Measurements from ENCODE around the gene KLHDC2. TPM values are rescaled to one million over a fixed set of nuclear protein-coding genes. Genes with fewer than 3 reads are reported as not detected.
"Not testable (repeated sequence)": the region's sequence is repeated elsewhere in the genome, so short reads cannot be mapped to it uniquely, and the experiment has no call there.

KLHDC2 gene
- total and polyA plus RNA-seq, 2 donors (not counting 1 experiment from before 2014, with no cell fraction given), result 59.1 to 135 TPM

DNA sequence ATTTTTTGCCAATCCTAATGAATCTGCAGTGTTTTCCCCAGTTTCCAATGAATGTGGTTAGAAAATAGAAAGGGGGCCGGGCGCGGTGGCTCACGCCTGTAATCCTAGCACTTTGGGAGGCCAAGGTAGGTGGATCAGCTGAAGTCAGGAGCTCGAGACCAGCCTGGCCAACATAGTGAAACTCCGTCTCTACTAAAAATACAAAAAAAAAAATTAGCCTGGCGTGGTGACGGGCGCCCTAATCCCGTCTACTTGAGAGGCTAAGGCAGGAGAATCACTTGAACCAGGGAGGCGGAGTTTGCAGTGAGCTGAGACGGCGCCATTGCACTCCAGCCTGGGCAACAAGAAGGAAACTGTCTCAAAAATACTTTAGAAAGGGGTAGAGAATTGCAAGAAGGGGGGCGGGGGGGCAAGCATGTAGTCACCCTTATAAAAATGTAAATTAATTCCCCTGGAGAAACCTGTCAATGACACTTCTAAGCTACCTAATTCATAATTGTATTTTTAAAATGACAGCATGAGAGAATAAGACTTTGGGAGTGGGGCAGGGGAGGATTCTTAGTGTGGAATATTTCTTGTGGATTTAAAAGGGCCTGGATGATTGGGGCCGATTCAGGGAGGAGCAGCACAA, 1.7 kb downstream of the KLHDC2 start:
- H3K4me1 ChIP-seq (ENCODE audit: control insufficient read depth, extremely low read depth, insufficient read depth, low read length), result peaks cover 9% of the 10 kb centered on the region
- peak overlapping the region; percentile 86 for H3K4me2 ChIP-seq (ENCODE audit: extremely low read depth, insufficient read depth, low read length)
- peak overlapping the region; percentile 94 for H3K27ac ChIP-seq (ENCODE audit: insufficient read depth, low read length)
- H2AFZ ChIP-seq (ENCODE audit: low read length), result no peak overlapping the region
- H4K20me1 ChIP-seq (ENCODE audit: control insufficient read depth, extremely low read depth, insufficient read depth, low read length), result no peaks in the 10 kb centered on the region
- H3K9ac ChIP-seq (ENCODE audit: insufficient read depth, low read length), result peak overlapping the region; percentile 45
- peak overlapping the region; percentile 72 to 97 (median 83) for H3K4me3 ChIP-seq (replicated peaks in 1 of 4; ENCODE audit: control extremely low read depth in 1 of 4, insufficient read depth in 1 of 4, low read depth in 3 of 4, low read length in 4 of 4)
- no peaks in the 10 kb centered on the region for H3K27me3 ChIP-seq (ENCODE audit: control insufficient read depth, insufficient read depth, low read length)
- no peaks in the 10 kb centered on the region for H3K9me3 ChIP-seq (ENCODE audit: control insufficient read depth, insufficient read depth, low read depth, low read length)
- peaks cover 26% of the 10 kb centered on the region for H3K79me2 ChIP-seq (ENCODE audit: control insufficient read depth, insufficient read depth, low read length)
- DNase-seq (ENCODE audit: low read depth in 2 of 2), result no peak
- no peak for TF ChIP-seq EZH2 (IDR thresholded peaks at IDR 0.05; ENCODE audit: low read length, missing control alignments)
- TF ChIP-seq, protein P1, sequence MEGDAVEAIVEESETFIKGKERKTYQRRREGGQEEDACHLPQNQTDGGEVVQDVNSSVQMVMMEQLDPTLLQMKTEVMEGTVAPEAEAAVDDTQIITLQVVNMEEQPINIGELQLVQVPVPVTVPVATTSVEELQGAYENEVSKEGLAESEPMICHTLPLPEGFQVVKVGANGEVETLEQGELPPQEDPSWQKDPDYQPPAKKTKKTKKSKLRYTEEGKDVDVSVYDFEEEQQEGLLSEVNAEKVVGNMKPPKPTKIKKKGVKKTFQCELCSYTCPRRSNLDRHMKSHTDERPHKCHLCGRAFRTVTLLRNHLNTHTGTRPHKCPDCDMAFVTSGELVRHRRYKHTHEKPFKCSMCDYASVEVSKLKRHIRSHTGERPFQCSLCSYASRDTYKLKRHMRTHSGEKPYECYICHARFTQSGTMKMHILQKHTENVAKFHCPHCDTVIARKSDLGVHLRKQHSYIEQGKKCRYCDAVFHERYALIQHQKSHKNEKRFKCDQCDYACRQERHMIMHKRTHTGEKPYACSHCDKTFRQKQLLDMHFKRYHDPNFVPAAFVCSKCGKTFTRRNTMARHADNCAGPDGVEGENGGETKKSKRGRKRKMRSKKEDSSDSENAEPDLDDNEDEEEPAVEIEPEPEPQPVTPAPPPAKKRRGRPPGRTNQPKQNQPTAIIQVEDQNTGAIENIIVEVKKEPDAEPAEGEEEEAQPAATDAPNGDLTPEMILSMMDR (conservative IDR thresholded peaks at IDR 0.05 in 1 of 2, IDR thresholded peaks at IDR 0.05 in 1 of 2; ENCODE audit: low read depth in 1 of 2, low read length in 2 of 2), result no peak
- H3K36me3 ChIP-seq (ENCODE audit: control insufficient read depth, insufficient read depth, low read length), result no peaks in the 10 kb centered on the region

DNA sequence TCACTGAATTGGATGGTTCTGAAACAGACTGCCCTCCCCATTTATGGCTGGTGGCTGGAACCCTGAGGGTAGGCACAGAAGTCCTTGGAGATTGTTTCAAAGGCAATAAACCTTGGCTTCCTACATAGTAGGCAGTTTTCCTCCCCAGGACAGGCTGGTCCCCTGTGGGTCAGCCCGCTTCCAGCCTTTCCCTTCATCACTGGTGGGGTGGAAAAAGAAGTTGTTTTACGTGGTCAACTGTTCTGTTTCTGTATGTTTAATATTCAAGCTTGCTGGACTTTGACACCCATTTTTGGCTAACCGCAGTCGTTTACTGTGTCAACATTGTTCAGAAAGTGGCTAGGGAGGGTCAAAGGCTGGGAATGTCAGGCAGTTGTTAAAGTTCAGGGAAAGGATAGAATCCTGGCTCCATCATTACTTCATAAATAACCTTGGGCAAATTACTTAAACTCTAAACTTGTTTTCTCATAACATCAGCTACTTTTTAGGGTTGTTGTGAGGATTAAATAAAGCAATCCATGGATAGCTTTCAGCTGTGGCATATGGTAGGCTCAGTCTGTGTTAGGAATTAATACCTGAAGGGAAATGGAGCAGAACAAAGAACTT, 2.4 kb downstream of the KLHDC2 start:
- Histone ChIP-seq H3K4me3 (replicated peaks in 1 of 4; ENCODE audit: control extremely low read depth in 1 of 4, insufficient read depth in 1 of 4, low read depth in 3 of 4, low read length in 4 of 4) (peak overlapping the region in 2 of 4 experiments; percentile 5 to 97), H3K4me1 (ENCODE audit: control insufficient read depth, extremely low read depth, insufficient read depth, low read length) (peaks cover 9% of the 10 kb centered on the region), H3K9ac (ENCODE audit: insufficient read depth, low read length) (no peak overlapping the region), H3K4me2 (ENCODE audit: extremely low read depth, insufficient read depth, low read length) (peak overlapping the region; percentile 82), H2AFZ (ENCODE audit: low read length) (no peak overlapping the region), H3K27ac (ENCODE audit: insufficient read depth, low read length) (no peak overlapping the region), H3K27me3 (ENCODE audit: control insufficient read depth, insufficient read depth, low read length) (no peaks in the 10 kb centered on the region), H3K9me3 (ENCODE audit: control insufficient read depth, insufficient read depth, low read depth, low read length) (no peaks in the 10 kb centered on the region), H3K79me2 (ENCODE audit: control insufficient read depth, insufficient read depth, low read length) (peaks cover 26% of the 10 kb centered on the region), H3K36me3 (ENCODE audit: control insufficient read depth, insufficient read depth, low read length) (no peaks in the 10 kb centered on the region), H4K20me1 (ENCODE audit: control insufficient read depth, extremely low read depth, insufficient read depth, low read length) (no peaks in the 10 kb centered on the region)
- no peak for TF ChIP-seq EZH2 (IDR thresholded peaks at IDR 0.05; ENCODE audit: low read length, missing control alignments)
- TF ChIP-seq, protein P1 (conservative IDR thresholded peaks at IDR 0.05 in 1 of 2, IDR thresholded peaks at IDR 0.05 in 1 of 2; ENCODE audit: low read depth in 1 of 2, low read length in 2 of 2), result no peak
- DNase-seq (ENCODE audit: low read depth in 2 of 2), result peak; percentile 55 to 62

DNA sequence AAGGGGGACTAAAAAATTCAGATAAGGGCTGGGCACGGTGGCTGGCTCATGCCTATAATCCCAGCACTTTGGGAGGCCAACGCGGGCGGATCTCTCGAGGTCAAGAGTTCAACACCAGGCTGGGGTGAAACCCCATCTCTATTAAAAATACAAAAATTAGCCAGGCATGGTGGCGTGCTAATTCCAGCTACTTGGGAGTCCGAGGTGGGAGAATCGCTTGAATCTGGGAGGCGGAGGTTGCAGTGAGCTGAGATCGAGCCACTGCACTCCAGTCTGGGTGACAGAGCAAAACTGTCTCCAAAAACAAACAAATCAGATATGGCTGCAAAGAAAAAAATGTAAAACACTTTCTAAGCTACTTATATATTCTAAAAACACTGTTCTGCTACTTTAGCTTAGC, 3.7 kb downstream of the KLHDC2 start:
- not testable (repeated sequence) for H3K36me3 ChIP-seq (ENCODE audit: control insufficient read depth, insufficient read depth, low read length); H3K27me3 ChIP-seq (ENCODE audit: control insufficient read depth, insufficient read depth, low read length); H3K9ac ChIP-seq (ENCODE audit: insufficient read depth, low read length); H2AFZ ChIP-seq (ENCODE audit: low read length); DNase-seq (ENCODE audit: low read depth in 2 of 2); H3K27ac ChIP-seq (ENCODE audit: insufficient read depth, low read length); H3K4me1 ChIP-seq (ENCODE audit: control insufficient read depth, extremely low read depth, insufficient read depth, low read length); H3K9me3 ChIP-seq (ENCODE audit: control insufficient read depth, insufficient read depth, low read depth, low read length); H3K4me3 ChIP-seq (replicated peaks in 1 of 4; ENCODE audit: control extremely low read depth in 1 of 4, insufficient read depth in 1 of 4, low read depth in 3 of 4, low read length in 4 of 4); H3K4me2 ChIP-seq (ENCODE audit: extremely low read depth, insufficient read depth, low read length); H4K20me1 ChIP-seq (ENCODE audit: control insufficient read depth, extremely low read depth, insufficient read depth, low read length)
- H3K79me2 ChIP-seq (ENCODE audit: control insufficient read depth, insufficient read depth, low read length), result peaks cover 26% of the 10 kb centered on the region

All from fibroblast of lung (primary cell).